HG03558 (cell line): ENCODE measurements around the gene DHX8.

ENCODE experiments used
- ATAC-seq: cut with Tn5 transposase; IDR thresholded peaks from one replicate; pipeline ENCODE4 v1.9.1; 2021; ENCODE audit warnings: moderate number of reproducible peaks; ENCODE audit not compliant: unreplicated experiment; ENCODE audit errors: extremely low read depth

DHX8 gene

DNA sequence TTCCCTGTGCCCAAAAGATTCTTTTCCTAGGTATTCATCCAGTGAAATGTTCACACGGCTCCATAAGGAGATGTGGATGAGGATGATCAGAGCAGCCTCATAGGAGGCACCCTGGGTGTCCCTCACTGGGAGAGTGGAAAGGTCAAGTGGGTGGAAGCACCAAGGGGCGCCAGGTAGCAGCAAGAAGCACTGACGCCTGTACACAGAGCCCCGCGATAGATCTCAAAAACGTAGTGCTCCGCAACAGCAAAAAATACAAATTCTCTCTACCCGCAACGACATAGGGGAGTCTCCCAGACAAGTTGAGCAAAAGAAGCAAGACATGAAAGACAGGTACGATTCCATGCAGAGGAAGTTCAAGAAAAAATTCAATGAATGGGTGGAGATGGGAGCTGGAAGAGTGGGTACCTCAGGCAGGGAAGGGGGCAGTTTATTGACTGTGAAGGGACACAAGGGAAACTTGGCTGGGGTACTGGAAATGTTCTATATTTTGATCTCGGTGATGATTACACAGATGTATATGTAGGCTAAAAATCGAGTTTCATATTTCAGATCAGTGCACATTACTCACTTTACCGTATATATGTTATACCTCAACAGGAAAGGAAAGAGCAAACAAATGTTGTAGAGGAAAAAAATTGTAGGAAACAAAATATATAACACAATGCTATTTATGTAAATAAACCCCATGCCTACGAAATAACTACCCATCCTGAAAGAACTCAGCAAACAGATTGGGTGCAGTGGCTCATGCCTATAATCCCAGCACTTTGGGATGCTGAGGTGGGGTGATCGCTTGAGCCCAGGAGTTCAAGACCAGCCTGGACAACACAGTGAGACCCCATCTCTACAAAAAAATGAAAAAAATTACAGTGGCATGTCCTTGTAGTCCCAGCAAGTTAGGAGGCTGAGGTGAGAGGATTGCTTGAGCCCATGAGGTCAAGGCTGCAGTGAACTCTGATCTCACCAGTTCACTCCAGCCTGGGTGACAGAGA, 80.1 kb downstream of the DHX8 start:
- ATAC-seq, result no peak

GRCh38 chr17:43568506-43569082, 84.8 kb downstream of the DHX8 start:
- no peak for ATAC-seq

- no peak for ATAC-seq
Observed at GRCh38 chr17:43570518-43570928, 86.7 kb downstream of the DHX8 start.

DNA sequence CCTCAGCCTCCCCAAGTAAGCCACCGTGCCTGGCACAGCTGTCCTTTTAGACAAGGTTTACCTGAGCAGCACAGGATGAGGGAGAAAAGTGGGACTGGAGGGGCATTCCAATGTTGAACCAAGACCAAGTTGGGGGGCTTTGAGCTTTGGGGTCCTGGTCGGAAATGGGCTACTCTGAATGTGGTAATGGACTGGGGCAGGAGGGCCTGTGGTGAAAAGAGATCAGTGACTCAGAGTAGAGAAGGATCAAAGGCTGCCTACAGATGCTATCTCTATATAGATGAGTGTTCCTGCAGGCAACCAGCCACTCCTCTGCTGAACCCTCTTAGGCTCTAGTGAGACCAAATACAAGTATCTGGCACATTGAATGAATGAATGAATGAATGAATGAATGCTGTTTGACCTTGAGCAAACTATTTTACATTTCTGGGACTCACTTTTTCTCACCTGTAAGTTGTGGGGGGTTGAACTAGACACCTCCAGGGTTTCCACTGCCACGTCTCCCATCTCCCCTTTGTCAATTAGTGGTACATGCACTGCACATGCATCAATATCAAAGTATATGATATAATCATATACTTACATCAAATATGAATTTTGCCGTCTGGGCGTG, 88.7 kb downstream of the DHX8 start:
- ATAC-seq, result no peak

GRCh38 chr17:43573579-43574321, 90.0 kb downstream of the DHX8 start:
- no peak for ATAC-seq

GRCh38 chr17:43574348-43574747, 90.6 kb downstream of the DHX8 start:
- ATAC-seq, result no peak

GRCh38 chr17:43574896-43575525, 91.2 kb downstream of the DHX8 start:
- ATAC-seq, result no peak
